Psoas muscle (tissue), 8 donors: ENCODE data around the gene TRAF2. TPM values are rescaled to one million over a fixed set of nuclear protein-coding genes. Genes with fewer than 3 reads are reported as not detected.

Experiments
- ATAC-seq, 4 donors: fragments of 200-7000 bp; cut with Tn5 transposase; one replicate each; pipeline ENCODE4 v1.9.1; 2020; ENCODE audit warnings: moderate library complexity in 3 of 4, mild to moderate bottlenecking in 2 of 4
- DNase-seq, 2 donors: peaks; one replicate each; pipeline ENCODE4 v3.0.0-alpha.2; 2020
- H3K27ac ChIP-seq: fragments of 200-600 bp; one replicate; pipeline ENCODE4 v1.8.0; 2022
- H3K27me3 ChIP-seq, 3 donors: fragments of 200-600 bp in 1 of 3; one replicate each; pipeline versions ENCODE4 v1.6.1 to v1.8.0; 2013 to 2022; ENCODE audit warnings: low read length in 2 of 3, mild to moderate bottlenecking in 2 of 3, moderate library complexity in 1 of 3; ENCODE audit not compliant: insufficient read depth in 3 of 3
- H3K36me3 ChIP-seq, 2 donors: fragments of 200-600 bp in 1 of 2; one replicate each; pipeline versions ENCODE4 v1.6.1 to v1.8.0; 2013 to 2022; ENCODE audit warnings: low read depth in 1 of 2, mild to moderate bottlenecking in 1 of 2, moderate library complexity in 1 of 2; ENCODE audit not compliant: insufficient read depth in 1 of 2
- H3K4me1 ChIP-seq: fragments of 200-600 bp; one replicate; pipeline ENCODE4 v1.8.0; 2022
- H3K4me3 ChIP-seq: fragments of 200-600 bp; one replicate; pipeline ENCODE4 v1.8.0; 2022; ENCODE audit warnings: mild to moderate bottlenecking
- H3K9me3 ChIP-seq: fragments of 200-600 bp; one replicate; pipeline ENCODE4 v1.8.0; 2022
- WGBS, 3 donors: extraction: QIAGEN DNeasy Blood & Tissue Kit; methylation state at CpG; one replicate each; pipeline versions ENCODE4 v1.1.6 to v1.1.7; 2013; 5-methylcytosine and 5-hydroxymethylcytosine counted together
- intact Hi-C, 2 donors: fragments of 100-400 bp; cut with DNase I; formaldehyde crosslinking; loops; one replicate each; pipeline versions ENCODE4 v1.11.0 to v1.14.2; 2022
- polyA plus RNA-seq, 3 donors: library from polyadenylated mRNA; stranded (reverse); fragments of 200-250 nt; gene quantifications; one replicate each; pipeline ENCODE4 v1.2.3, GENCODE V29; 2013
- total RNA-seq, 4 donors: library from RNA; stranded (reverse); fragmentation: NEBNext Ultra II Directional in 2 of 4; extraction: Animal tissue kit (Norgen Biotek cat#: 25700) in 2 of 4; gene quantifications; one replicate each; pipeline versions ENCODE4 v1.2.1 to v1.2.4, GENCODE V29; 2021 to 2023
- TF ChIP-seq, protein P1 (sequence below): fragments of 200-600 bp; IDR thresholded peaks from one replicate; pipeline ENCODE4 v1.8.0; 2022; ENCODE audit warnings: antibody characterized with exemption
- donor health status: healthy with polysubstance abuse.
- donor health status: DM: no; HTN: no; CAD: no; lungs with moderate emphysema.
- donor health status: Bipolar disorder and iron deficiency.
- donor health status: healthy.
- donor health status: DM: yes; HTN: yes; CAD: no.
- donor health status: DM: no; HTN: no; CAD: no.
- donor health status: DM: no; HTN: no; CAD: no.
- donor health status: DM: yes; HTN: yes; CAD: no.

TRAF2 gene
- total and polyA plus RNA-seq, 7 donors, result 5.4 to 15.9 (median 10.3) TPM

DNA sequence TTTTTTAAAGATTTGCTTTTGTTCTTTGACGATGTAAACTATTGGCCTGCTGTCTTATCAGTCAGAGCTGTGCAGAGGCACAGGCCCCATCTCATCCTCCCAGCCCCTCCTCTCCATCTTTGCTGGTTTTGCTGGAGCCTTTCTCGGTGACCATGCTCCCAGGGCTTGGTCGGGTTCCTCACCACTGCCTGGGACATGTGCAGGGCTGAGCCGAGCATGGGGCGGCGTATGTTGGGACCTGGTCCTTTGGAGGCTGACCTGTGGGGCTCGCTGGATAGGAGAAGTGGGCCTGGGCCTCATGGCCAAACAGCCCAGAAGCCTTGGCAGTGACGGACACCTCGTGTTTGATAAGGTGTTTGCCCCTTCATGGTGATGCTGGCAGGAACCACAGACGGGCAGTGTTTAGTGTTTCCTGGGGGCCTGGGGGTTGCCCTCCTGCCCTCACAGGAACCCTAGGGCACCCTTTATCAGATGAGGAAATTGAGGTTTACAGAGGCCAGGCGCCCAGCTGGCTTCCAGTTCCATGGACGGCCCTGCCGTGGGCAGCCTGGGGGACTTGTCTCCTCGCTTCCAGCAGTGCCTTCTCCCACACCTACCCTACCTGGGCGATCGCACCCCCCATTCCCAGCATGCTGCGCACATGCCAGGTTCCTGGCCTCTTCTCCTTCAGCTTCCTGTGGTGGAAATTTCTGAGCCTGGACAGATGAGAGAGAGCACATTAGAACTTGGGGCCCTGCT is 27.6 kb downstream of the TRAF2 start:
- ATAC-seq (peak in 1 of 4 donors; percentile 7), DNase-seq (no peak)
- Histone ChIP-seq H3K27me3 (no peaks in the 10 kb centered on the region), H3K27ac (no peak overlapping the region), H3K9me3 (no peaks in the 10 kb centered on the region), H3K4me3 (no peak overlapping the region), H3K4me1 (no peaks in the 10 kb centered on the region), H3K36me3 (peaks cover 0 to 86% of the 10 kb centered on the region in 2 donors)
- intact Hi-C loops, result no loop called here
- TF ChIP-seq, protein P1, sequence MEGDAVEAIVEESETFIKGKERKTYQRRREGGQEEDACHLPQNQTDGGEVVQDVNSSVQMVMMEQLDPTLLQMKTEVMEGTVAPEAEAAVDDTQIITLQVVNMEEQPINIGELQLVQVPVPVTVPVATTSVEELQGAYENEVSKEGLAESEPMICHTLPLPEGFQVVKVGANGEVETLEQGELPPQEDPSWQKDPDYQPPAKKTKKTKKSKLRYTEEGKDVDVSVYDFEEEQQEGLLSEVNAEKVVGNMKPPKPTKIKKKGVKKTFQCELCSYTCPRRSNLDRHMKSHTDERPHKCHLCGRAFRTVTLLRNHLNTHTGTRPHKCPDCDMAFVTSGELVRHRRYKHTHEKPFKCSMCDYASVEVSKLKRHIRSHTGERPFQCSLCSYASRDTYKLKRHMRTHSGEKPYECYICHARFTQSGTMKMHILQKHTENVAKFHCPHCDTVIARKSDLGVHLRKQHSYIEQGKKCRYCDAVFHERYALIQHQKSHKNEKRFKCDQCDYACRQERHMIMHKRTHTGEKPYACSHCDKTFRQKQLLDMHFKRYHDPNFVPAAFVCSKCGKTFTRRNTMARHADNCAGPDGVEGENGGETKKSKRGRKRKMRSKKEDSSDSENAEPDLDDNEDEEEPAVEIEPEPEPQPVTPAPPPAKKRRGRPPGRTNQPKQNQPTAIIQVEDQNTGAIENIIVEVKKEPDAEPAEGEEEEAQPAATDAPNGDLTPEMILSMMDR, result no peak
- 91 to 93% (median 92%) methylated on average over 16 to 17 of the region's 17 CpGs for WGBS, 3 donors

DNA sequence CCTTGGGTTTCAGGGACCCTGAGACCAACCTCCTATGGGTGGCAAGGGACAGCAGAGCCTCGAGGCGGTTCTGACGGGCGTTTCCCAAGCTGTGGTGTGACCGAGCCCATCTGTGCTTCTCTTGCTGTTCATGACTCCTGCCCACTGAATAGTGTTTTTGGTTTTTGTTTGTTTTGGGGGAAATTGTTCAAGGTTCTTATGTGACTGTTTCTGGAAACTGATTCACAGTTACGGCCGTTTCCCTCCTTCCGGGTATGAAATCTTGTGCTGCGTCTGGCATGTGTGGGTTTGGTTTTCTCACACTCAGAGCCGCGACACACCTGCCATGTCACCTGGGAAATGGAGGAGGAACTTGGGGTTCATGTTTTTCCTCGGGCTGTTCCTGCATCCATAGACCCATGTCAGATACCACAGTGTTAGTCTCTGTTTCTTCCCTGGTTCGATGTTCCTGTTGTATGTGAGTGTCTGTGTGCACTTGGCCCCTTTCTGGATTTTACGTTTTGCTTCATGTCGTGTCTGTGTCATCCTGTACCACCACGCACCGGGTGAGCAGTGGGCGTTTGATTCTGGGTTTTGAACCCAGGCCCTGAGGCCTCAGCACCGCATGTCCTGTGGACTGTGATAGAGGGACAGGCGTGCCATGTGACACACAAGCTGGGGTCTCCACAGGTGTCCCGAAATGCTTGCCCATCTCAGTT is 29.5 kb downstream of the TRAF2 start:
- Histone ChIP-seq H3K27me3 (no peaks in the 10 kb centered on the region), H3K9me3 (no peaks in the 10 kb centered on the region), H3K4me1 (no peaks in the 10 kb centered on the region), H3K4me3 (no peak overlapping the region), H3K27ac (no peak overlapping the region), H3K36me3 (peaks cover 0 to 80% of the 10 kb centered on the region in 2 donors)
- intact Hi-C loops, result no loop called here
- 87% methylated on average over 21 of the region's 21 CpGs for WGBS, 3 donors
- DNase-seq, result no peak
- TF ChIP-seq, protein P1, result no peak
- no peak for ATAC-seq

DNA sequence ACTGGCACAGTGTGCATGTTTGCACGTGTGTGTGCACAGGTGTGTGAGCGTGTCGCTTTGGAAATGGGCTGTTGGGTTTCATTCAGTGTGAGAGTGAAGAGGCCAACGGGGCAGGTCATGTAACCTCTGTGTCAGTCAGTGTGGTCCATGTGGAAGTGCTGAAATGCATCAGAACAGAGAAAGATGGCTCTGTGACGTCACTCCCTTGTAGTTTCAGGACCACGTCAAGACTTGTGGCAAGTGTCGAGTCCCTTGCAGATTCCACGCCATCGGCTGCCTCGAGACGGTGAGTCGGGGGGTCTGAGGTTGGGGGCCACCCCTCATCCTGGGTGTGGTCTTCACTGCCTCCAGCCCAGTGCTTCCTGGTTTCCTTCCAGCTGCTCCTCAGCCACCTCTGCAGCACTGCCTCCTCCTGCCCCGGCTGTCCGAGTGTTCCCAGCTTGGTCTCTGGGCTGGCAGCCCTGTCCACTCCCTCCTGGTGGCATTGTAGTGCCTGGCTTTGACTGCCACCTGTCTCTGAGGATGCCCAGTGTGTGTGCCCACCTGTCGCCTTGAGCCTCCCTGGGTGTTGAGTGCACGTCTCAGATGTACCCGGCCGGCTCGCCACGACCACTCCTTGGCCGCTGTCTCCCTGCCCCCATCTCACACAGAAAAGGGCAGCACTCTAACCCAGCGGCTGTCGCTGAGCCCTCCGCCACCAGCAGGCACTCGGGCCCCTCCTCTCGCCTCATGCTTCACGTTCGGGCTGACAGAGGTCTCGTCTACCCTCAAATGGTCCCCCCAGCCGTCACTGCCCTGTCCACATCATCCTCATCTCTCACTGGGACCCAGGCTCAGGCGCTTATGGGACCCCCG is 30.2 kb downstream of the TRAF2 start:
- ATAC-seq, result no peak
- H3K4me3 ChIP-seq, result no peak overlapping the region
- no peak overlapping the region for H3K27ac ChIP-seq
- TF ChIP-seq, protein P1, result no peak
- intact Hi-C loops, result no loop called here
- H3K9me3 ChIP-seq, result no peaks in the 10 kb centered on the region
- H3K4me1 ChIP-seq, result no peaks in the 10 kb centered on the region
- 88 to 91% (median 88%) methylated on average over 32 of the region's 32 CpGs for WGBS, 3 donors
- no peak for DNase-seq
- H3K27me3 ChIP-seq, result no peaks in the 10 kb centered on the region
- H3K36me3 ChIP-seq, result peaks cover 0 to 80% of the 10 kb centered on the region in 2 donors

DNA sequence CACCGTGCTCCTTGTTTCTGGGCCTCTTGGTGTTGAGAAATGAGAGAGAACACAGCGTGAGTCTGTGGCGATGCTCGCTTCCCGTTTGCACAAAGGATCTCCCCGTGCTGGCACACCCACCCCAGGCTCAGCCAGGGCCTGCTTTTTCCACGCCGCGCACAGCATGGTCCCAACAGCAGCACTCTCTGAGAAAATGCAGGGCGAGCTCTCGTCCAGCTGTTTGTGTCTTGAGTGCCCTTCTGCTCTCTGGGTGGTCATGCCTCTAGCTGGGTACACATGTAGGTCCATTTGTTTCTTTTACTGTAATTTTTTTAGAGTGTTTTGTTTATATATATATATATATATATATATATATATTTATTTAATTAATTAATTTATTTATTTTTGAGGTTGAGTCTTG is 31.6 kb downstream of the TRAF2 start:
- H3K27me3 ChIP-seq, result no peaks in the 10 kb centered on the region
- H3K36me3 ChIP-seq, result peaks cover 0 to 72% of the 10 kb centered on the region in 2 donors
- no peaks in the 10 kb centered on the region for H3K9me3 ChIP-seq
- WGBS, 3 donors, result 84 to 95% (median 86%) methylated on average over 11 of the region's 11 CpGs
- TF ChIP-seq, protein P1, result no peak
- no peak overlapping the region for H3K27ac ChIP-seq
- no peak for ATAC-seq
- no peaks in the 10 kb centered on the region for H3K4me1 ChIP-seq
- DNase-seq, result no peak
- no peak overlapping the region for H3K4me3 ChIP-seq
- intact Hi-C loops, result no loop called here
